PC-9 (cell line): ENCODE data around the gene GSE1.

Experiments used
- EZH2 ChIP-seq: fragments of 200-600 bp; sonication (generic); IDR thresholded peaks from 2 replicates; pipeline ENCODE4 v1.8.0; 2017; ENCODE audit warnings: antibody characterized with exemption, low read depth
- TF ChIP-seq, protein P1 (sequence below): fragments of 200-600 bp; sonication (generic); conservative IDR thresholded peaks from 2 replicates; pipeline ENCODE4 v1.6.1; 2017; ENCODE audit warnings: mixed run types, antibody characterized with exemption, mild to moderate bottlenecking, moderate library complexity

DNA sequence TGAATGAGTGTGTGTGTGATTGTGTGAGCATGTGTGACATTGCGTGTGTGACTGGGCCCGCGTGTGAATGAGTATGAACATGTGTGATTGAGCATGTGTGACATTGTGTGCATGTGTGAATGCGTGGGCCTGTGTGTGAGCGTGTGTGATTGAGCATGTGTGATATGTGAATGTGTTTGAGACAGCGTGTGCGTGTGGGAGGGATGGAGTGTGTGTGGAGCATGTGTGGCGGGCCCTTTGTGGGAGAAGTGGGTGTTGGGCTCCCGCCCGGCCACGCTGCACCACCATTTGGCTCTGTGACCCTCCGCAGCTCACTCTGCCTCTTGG is 22.7 kb upstream of the GSE1 start:
- TF ChIP-seq, protein P1, sequence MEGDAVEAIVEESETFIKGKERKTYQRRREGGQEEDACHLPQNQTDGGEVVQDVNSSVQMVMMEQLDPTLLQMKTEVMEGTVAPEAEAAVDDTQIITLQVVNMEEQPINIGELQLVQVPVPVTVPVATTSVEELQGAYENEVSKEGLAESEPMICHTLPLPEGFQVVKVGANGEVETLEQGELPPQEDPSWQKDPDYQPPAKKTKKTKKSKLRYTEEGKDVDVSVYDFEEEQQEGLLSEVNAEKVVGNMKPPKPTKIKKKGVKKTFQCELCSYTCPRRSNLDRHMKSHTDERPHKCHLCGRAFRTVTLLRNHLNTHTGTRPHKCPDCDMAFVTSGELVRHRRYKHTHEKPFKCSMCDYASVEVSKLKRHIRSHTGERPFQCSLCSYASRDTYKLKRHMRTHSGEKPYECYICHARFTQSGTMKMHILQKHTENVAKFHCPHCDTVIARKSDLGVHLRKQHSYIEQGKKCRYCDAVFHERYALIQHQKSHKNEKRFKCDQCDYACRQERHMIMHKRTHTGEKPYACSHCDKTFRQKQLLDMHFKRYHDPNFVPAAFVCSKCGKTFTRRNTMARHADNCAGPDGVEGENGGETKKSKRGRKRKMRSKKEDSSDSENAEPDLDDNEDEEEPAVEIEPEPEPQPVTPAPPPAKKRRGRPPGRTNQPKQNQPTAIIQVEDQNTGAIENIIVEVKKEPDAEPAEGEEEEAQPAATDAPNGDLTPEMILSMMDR: no peak
- no peak for TF ChIP-seq EZH2
